ENCODE data around the gene TMCC3. TPM values are rescaled to one million over a fixed set of nuclear protein-coding genes. Genes with fewer than 3 reads are reported as not detected.

Gene TMCC3
- under 1 TPM; 0.07 to 0.38 TPM for total RNA-seq

GRCh38 chr12:94650143-94651056, at the start of gene TMCC3:
TMCC3 (minus strand) TSS chr12:94650557; CDS start chr12:94650430, 127 bp downstream.

Small RNA genes within 50 kb of the gene (microRNA-seq; reads per million reads assigned to microRNA genes)
- not detected for gene MIR5700 (ENCODE audit: borderline microRNAs expressed, borderline replicate concordance)

Other genes starting within 250 kb of the TMCC3 start
- 10 to 100 TPM; 15.7 to 20.0 TPM for gene CEP83, start 190.7 kb downstream of the TMCC3 start, total RNA-seq